ENCODE data around the gene RBM14. TPM values are rescaled to one million over a fixed set of nuclear protein-coding genes. Genes with fewer than 3 reads are reported as not detected.

The RBM14 gene
- total and polyA plus RNA-seq, 9 of the 15 experiments (the other 6 are each of a cell fraction or from before 2014, with no cell fraction given), result 5.5 to 131 (median 42.6) TPM

DNA sequence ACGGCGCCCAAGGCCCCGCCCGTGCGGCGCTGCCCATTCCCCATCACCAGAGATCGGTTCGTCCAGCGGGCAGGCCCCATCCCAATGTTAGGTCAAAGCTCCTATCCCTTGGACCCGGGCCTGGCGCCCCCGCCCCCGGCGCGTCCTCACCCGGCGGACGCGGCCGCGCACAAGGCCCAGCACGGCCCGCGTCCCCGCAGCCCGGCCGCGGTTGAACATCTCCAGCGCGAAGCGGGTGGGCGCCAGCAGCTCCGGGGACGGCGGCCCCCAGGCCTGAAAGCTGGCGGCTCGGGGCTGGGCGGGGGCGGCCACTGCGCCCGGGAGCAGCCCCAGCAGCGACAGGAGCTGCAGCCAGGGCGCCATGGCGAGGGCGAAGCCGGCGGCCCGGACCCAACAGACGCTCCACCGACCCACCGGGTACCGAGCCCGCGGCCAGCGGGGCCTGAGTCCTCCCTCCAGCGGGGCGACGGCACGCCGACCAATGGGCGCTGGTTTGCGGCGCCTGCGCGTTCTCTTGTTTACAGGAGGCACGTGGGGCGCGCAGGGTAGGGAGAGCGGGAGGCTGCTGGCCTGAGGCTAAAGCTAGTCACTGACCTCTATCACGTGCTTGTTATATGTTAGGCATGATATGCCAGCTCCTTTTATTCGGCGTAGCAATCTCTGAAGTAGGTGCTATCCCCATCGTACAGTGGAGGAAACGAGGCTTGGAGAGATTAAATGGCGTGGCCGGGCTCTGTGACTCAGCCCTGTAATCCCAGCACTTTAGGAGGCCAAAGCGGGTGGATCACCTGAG, 48.1 kb upstream of the RBM14 start, which contains the start of gene CTSF (continued):
- 0 out of 2 replicates have a peak, but pooled peaks have one; percentile 16 for TF ChIP-seq TEAD4 (IDR thresholded peaks at IDR 0.05; ENCODE audit: low read length)
- no peak for TF ChIP-seq TEAD4 (CRISPR knock-in tag; IDR thresholded peaks at IDR 0.05; ENCODE audit: borderline replicate concordance)
- TF ChIP-seq, protein P1, sequence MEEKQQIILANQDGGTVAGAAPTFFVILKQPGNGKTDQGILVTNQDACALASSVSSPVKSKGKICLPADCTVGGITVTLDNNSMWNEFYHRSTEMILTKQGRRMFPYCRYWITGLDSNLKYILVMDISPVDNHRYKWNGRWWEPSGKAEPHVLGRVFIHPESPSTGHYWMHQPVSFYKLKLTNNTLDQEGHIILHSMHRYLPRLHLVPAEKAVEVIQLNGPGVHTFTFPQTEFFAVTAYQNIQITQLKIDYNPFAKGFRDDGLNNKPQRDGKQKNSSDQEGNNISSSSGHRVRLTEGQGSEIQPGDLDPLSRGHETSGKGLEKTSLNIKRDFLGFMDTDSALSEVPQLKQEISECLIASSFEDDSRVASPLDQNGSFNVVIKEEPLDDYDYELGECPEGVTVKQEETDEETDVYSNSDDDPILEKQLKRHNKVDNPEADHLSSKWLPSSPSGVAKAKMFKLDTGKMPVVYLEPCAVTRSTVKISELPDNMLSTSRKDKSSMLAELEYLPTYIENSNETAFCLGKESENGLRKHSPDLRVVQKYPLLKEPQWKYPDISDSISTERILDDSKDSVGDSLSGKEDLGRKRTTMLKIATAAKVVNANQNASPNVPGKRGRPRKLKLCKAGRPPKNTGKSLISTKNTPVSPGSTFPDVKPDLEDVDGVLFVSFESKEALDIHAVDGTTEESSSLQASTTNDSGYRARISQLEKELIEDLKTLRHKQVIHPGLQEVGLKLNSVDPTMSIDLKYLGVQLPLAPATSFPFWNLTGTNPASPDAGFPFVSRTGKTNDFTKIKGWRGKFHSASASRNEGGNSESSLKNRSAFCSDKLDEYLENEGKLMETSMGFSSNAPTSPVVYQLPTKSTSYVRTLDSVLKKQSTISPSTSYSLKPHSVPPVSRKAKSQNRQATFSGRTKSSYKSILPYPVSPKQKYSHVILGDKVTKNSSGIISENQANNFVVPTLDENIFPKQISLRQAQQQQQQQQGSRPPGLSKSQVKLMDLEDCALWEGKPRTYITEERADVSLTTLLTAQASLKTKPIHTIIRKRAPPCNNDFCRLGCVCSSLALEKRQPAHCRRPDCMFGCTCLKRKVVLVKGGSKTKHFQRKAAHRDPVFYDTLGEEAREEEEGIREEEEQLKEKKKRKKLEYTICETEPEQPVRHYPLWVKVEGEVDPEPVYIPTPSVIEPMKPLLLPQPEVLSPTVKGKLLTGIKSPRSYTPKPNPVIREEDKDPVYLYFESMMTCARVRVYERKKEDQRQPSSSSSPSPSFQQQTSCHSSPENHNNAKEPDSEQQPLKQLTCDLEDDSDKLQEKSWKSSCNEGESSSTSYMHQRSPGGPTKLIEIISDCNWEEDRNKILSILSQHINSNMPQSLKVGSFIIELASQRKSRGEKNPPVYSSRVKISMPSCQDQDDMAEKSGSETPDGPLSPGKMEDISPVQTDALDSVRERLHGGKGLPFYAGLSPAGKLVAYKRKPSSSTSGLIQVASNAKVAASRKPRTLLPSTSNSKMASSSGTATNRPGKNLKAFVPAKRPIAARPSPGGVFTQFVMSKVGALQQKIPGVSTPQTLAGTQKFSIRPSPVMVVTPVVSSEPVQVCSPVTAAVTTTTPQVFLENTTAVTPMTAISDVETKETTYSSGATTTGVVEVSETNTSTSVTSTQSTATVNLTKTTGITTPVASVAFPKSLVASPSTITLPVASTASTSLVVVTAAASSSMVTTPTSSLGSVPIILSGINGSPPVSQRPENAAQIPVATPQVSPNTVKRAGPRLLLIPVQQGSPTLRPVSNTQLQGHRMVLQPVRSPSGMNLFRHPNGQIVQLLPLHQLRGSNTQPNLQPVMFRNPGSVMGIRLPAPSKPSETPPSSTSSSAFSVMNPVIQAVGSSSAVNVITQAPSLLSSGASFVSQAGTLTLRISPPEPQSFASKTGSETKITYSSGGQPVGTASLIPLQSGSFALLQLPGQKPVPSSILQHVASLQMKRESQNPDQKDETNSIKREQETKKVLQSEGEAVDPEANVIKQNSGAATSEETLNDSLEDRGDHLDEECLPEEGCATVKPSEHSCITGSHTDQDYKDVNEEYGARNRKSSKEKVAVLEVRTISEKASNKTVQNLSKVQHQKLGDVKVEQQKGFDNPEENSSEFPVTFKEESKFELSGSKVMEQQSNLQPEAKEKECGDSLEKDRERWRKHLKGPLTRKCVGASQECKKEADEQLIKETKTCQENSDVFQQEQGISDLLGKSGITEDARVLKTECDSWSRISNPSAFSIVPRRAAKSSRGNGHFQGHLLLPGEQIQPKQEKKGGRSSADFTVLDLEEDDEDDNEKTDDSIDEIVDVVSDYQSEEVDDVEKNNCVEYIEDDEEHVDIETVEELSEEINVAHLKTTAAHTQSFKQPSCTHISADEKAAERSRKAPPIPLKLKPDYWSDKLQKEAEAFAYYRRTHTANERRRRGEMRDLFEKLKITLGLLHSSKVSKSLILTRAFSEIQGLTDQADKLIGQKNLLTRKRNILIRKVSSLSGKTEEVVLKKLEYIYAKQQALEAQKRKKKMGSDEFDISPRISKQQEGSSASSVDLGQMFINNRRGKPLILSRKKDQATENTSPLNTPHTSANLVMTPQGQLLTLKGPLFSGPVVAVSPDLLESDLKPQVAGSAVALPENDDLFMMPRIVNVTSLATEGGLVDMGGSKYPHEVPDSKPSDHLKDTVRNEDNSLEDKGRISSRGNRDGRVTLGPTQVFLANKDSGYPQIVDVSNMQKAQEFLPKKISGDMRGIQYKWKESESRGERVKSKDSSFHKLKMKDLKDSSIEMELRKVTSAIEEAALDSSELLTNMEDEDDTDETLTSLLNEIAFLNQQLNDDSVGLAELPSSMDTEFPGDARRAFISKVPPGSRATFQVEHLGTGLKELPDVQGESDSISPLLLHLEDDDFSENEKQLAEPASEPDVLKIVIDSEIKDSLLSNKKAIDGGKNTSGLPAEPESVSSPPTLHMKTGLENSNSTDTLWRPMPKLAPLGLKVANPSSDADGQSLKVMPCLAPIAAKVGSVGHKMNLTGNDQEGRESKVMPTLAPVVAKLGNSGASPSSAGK (IDR thresholded peaks at IDR 0.05), result peak; percentile 99
- TF ChIP-seq ZNF146 (CRISPR knock-in tag; IDR thresholded peaks at IDR 0.05; ENCODE audit: unreplicated experiment), result no peak
- TF ChIP-seq ZNF695 (CRISPR knock-in tag; IDR thresholded peaks at IDR 0.05), result no peak
- TF ChIP-seq HDAC8 (tag; IDR thresholded peaks at IDR 0.05), result no peak
- TF ChIP-seq, protein P2, sequence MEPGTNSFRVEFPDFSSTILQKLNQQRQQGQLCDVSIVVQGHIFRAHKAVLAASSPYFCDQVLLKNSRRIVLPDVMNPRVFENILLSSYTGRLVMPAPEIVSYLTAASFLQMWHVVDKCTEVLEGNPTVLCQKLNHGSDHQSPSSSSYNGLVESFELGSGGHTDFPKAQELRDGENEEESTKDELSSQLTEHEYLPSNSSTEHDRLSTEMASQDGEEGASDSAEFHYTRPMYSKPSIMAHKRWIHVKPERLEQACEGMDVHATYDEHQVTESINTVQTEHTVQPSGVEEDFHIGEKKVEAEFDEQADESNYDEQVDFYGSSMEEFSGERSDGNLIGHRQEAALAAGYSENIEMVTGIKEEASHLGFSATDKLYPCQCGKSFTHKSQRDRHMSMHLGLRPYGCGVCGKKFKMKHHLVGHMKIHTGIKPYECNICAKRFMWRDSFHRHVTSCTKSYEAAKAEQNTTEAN (CRISPR knock-in tag; IDR thresholded peaks at IDR 0.05), result 0 out of 2 replicates have a peak, but pooled peaks have one; percentile 62
- TF ChIP-seq EZH2 (IDR thresholded peaks at IDR 0.05; ENCODE audit: borderline replicate concordance, low read depth, low read length), result no peak
- no peak for TF ChIP-seq SPI1 (IDR thresholded peaks at IDR 0.05; ENCODE audit: borderline replicate concordance, low read depth, low read length)
- TF ChIP-seq CREB1 (IDR thresholded peaks at IDR 0.05), result no peak
- peak; percentile 65 for TF ChIP-seq CREB1 (CRISPR knock-in tag; IDR thresholded peaks at IDR 0.05)
- no peak for TF ChIP-seq NFE2 (IDR thresholded peaks at IDR 0.05; ENCODE audit: low read depth)
- no peak for TF ChIP-seq ZNF699 (CRISPR knock-in tag; IDR thresholded peaks at IDR 0.05; ENCODE audit: insufficient replicate concordance)
- TF ChIP-seq NFIX (CRISPR knock-in tag; IDR thresholded peaks at IDR 0.05; ENCODE audit: low read depth), result no peak
- TF ChIP-seq ZZZ3 (IDR thresholded peaks at IDR 0.05), result no peak
- TF ChIP-seq ARHGAP35 (IDR thresholded peaks at IDR 0.05; ENCODE audit: partially characterized antibody), result no peak
- peak; percentile 99 for TF ChIP-seq L3MBTL2 (IDR thresholded peaks at IDR 0.05)

All from K562 (cell line).